Measurements from ENCODE around the gene MBD1.
"Not testable (repeated sequence)": the region's sequence is repeated elsewhere in the genome, so short reads cannot be mapped to it uniquely, and the experiment has no call there.

The MBD1 gene

GRCh38 chr18:50268022-50268747, 13.1 kb downstream of the MBD1 start:
- WGBS: 92% methylated on average over 56 of the region's 56 CpGs
- Histone ChIP-seq H3K27ac (ENCODE audit: low read depth, low read length) (no peak overlapping the region), H3K9ac (ENCODE audit: low read depth, low read length) (peak overlapping the region; percentile 57; the same call in 1 of the 2 replicates), H3K9me3 (ENCODE audit: insufficient read depth, low read depth, low read length) (no peaks in the 10 kb centered on the region), H3K36me3 (ENCODE audit: insufficient read depth, low read length) (peaks cover 45% of the 10 kb centered on the region), H3K27me3 (ENCODE audit: insufficient read depth, low read length) (peaks cover 10% of the 10 kb centered on the region), H3K4me3 (ENCODE audit: low read length) (peak overlapping the region; percentile 66), H3K4me1 (ENCODE audit: insufficient read depth, low read length) (0 out of 2 replicates have a peak, but pooled peaks cover 3% of the 10 kb centered on the region)

DNA sequence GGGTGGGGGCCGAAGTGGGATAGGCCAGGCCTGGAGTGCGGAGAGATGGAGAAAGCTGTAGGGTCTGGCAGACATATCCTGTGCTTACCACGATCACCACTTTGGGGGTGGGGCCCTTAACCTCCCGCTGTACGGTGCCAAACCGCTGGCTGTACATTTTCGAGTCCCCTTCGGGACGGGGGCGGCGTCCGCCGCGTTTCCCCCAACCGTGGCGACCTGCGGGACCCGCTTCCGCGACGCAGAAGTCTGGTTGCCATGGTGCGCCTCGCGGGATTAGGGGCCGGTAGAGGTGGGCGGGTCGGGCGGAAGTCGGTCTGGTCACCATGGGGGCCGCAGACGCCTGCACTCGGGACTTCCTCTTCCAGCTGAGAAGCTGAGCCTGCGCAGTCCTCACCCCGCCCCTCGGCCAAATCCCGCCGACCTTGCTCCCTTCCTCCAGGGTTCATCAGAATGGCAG, 15.0 kb downstream of the MBD1 start, which contains the start of gene CFAP53:
TSS of gene CFAP53 (minus strand) at position 248 of the 457 bp plus-strand sequence. CDS start at position 157, 91 bp downstream.
- Histone ChIP-seq H3K4me1 (ENCODE audit: insufficient read depth, low read length) (0 out of 2 replicates have a peak, but pooled peaks cover 3% of the 10 kb centered on the region), H3K27ac (ENCODE audit: low read depth, low read length) (no peak within 1 kb of the TSS), H3K9ac (ENCODE audit: low read depth, low read length) (peak within 1 kb of the TSS; percentile 43), H3K27me3 (ENCODE audit: insufficient read depth, low read length) (peaks cover 18% of the 10 kb centered on the region), H3K36me3 (ENCODE audit: insufficient read depth, low read length) (peaks cover 26% of the 10 kb centered on the region), H3K4me3 (ENCODE audit: low read length) (peak within 1 kb of the TSS; percentile 87), H3K9me3 (ENCODE audit: insufficient read depth, low read depth, low read length) (no peaks in the 10 kb centered on the region)
- 6% methylated on average over 37 of the region's 37 CpGs for WGBS

DNA sequence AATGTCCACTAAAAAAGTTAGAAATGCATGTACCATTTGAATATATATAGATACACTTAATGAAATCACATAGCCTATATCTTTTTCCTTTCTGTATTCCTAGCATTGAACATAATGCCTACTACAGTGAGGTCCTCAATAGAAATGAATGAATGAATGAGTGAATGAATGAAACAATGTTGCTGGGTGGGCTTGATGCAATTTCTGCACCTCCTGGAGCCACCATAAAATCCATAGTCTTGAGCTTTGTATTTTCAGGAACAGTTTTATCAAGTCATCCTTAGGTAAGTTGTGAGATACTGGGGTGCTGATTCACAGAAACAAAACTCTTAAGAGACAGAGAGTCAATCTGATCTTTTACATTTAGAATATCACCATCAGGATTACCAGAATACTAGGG, 18.3 kb downstream of the MBD1 start:
- Histone ChIP-seq H3K36me3 (ENCODE audit: insufficient read depth, low read length) (no peaks in the 10 kb centered on the region), H3K27me3 (ENCODE audit: insufficient read depth, low read length) (peaks cover 18% of the 10 kb centered on the region), H3K27ac (ENCODE audit: low read depth, low read length) (no peak overlapping the region), H3K4me1 (ENCODE audit: insufficient read depth, low read length) (0 out of 2 replicates have a peak, but pooled peaks cover 3% of the 10 kb centered on the region), H3K4me3 (ENCODE audit: low read length) (no peak overlapping the region), H3K9me3 (ENCODE audit: insufficient read depth, low read depth, low read length) (no peaks in the 10 kb centered on the region), H3K9ac (ENCODE audit: low read depth, low read length) (no peak overlapping the region)

- Histone ChIP-seq H3K4me3 (ENCODE audit: low read length) (no peak overlapping the region), H3K4me1 (ENCODE audit: insufficient read depth, low read length) (no peaks in the 10 kb centered on the region; the same call in none of the 2 replicates), H3K36me3 (ENCODE audit: insufficient read depth, low read length) (no peaks in the 10 kb centered on the region), H3K9ac (ENCODE audit: low read depth, low read length) (no peak overlapping the region), H3K27ac (ENCODE audit: low read depth, low read length) (no peak overlapping the region), H3K9me3 (ENCODE audit: insufficient read depth, low read depth, low read length) (no peaks in the 10 kb centered on the region), H3K27me3 (ENCODE audit: insufficient read depth, low read length) (no peaks in the 10 kb centered on the region)
- WGBS: 86% methylated on average over 2 of the region's 3 CpGs
These were observed 30.4 kb downstream of the MBD1 start for GRCh38 chr18:50250935-50251334.

DNA sequence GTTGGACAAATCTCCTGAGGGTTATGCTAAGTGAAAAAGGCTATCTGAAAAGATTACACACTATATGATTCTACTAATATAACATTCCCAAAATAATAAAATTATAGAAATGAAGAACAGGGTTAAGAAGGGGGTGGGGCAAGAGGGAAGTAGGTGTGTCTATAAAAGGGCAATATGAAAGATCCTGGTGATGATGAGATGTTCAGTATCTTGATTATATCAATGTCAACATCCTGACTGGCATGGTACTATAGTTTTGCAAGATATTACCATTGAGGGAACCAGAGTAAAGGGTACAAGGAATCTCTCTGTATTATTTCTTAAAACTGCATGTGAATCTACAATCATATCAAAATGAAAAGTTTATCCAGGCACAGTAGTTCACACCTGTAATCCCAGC, 31.7 kb downstream of the MBD1 start:
- Histone ChIP-seq H3K36me3 (ENCODE audit: insufficient read depth, low read length) (no peaks in the 10 kb centered on the region), H3K4me1 (ENCODE audit: insufficient read depth, low read length) (no peaks in the 10 kb centered on the region; the same call in none of the 2 replicates), H3K27ac (ENCODE audit: low read depth, low read length) (no peak overlapping the region), H3K27me3 (ENCODE audit: insufficient read depth, low read length) (no peaks in the 10 kb centered on the region), H3K9me3 (ENCODE audit: insufficient read depth, low read depth, low read length) (no peaks in the 10 kb centered on the region), H3K4me3 (ENCODE audit: low read length) (no peak overlapping the region), H3K9ac (ENCODE audit: low read depth, low read length) (no peak overlapping the region)

DNA sequence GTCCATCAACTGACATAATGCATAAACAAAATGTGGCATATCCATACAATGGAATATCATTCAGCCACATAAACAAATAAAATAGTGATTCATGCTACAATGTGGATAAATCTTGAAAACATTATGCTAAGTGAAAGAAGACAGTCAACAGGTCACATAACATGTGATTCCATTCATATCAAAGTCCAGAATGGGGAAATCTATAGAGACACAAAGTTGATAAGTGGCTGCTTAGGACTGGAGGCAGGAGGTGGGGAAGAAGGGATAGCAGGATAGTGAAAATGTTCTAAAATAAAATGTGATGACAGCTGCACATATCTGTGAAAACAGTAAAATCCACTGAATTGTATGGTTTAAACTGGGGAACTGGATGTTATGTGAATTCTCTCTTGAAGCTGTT, 33.8 kb downstream of the MBD1 start:
- Histone ChIP-seq H3K27me3 (ENCODE audit: insufficient read depth, low read length) (no peaks in the 10 kb centered on the region), H3K9me3 (ENCODE audit: insufficient read depth, low read depth, low read length) (peaks cover 8% of the 10 kb centered on the region; the same call in 1 of the 2 replicates), H3K9ac (ENCODE audit: low read depth, low read length) (no peak overlapping the region), H3K36me3 (ENCODE audit: insufficient read depth, low read length) (no peaks in the 10 kb centered on the region), H3K4me1 (ENCODE audit: insufficient read depth, low read length) (no peaks in the 10 kb centered on the region; the same call in none of the 2 replicates), H3K27ac (ENCODE audit: low read depth, low read length) (no peak overlapping the region), H3K4me3 (ENCODE audit: low read length) (no peak overlapping the region)

DNA sequence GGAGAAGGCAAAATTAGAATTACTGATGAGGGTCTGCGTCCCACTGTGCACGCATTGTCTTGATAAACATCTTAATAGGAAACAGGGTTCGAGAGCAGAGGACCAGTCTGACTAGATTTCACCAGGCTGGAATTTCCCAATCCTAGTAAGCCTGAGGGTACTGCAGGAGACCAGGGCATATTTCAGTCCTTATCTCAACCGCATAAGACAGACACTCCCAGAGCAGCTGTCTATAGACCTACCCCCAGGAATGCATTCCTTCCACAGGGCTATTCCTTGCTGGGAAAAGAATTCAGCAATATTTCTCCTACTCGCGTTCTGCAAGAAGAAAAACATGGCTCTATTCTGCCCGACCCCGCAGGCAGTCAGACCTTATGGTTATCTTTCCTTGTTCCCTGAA, 39.6 kb downstream of the MBD1 start:
- not testable (repeated sequence) for H3K27me3 ChIP-seq (ENCODE audit: insufficient read depth, low read length); H3K27ac ChIP-seq (ENCODE audit: low read depth, low read length); H3K4me1 ChIP-seq (ENCODE audit: insufficient read depth, low read length); H3K36me3 ChIP-seq (ENCODE audit: insufficient read depth, low read length); H3K9ac ChIP-seq (ENCODE audit: low read depth, low read length); H3K4me3 ChIP-seq (ENCODE audit: low read length)
- 97% methylated on average over 8 of the region's 8 CpGs for WGBS
- peaks cover 26% of the 10 kb centered on the region; the same call in 1 of the 2 replicates for H3K9me3 ChIP-seq (ENCODE audit: insufficient read depth, low read depth, low read length)

- H3K27me3 ChIP-seq (ENCODE audit: insufficient read depth, low read length): no peaks in the 10 kb centered on the region
- WGBS: 94% methylated on average over 3 of the region's 3 CpGs
- H3K36me3 ChIP-seq (ENCODE audit: insufficient read depth, low read length): no peaks in the 10 kb centered on the region
- no peak overlapping the region for H3K27ac ChIP-seq (ENCODE audit: low read depth, low read length)
- peaks cover 26% of the 10 kb centered on the region; the same call in 1 of the 2 replicates for H3K9me3 ChIP-seq (ENCODE audit: insufficient read depth, low read depth, low read length)
- no peaks in the 10 kb centered on the region for H3K4me1 ChIP-seq (ENCODE audit: insufficient read depth, low read length)
- no peak overlapping the region for H3K4me3 ChIP-seq (ENCODE audit: low read length)
- H3K9ac ChIP-seq (ENCODE audit: low read depth, low read length): no peak overlapping the region
These were observed 41.2 kb downstream of the MBD1 start for GRCh38 chr18:50240080-50240563.

DNA sequence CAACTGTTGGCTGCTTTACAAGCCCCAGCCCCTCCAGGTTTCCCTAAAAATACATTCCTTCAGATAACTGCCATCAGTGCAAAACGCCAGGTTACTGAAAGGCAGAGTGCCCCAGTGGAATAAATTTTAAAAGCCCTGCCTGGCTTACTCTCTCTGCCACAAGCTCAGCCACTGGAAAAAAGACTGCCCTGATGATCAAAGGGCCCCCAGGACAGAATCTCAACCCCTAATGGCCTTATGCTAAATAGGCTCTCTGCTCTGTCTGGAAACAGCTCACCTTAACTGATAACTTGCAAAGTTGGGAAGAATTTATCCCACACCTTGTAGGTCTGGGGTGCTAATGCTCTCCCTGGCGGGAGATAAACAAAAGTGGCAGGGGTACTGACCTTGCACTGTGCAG, 48.9 kb downstream of the MBD1 start:
- Histone ChIP-seq H3K4me1 (ENCODE audit: insufficient read depth, low read length) (peaks cover 10% of the 10 kb centered on the region; the same call in 1 of the 2 replicates), H3K9ac (ENCODE audit: low read depth, low read length) (no peak overlapping the region; the same call in 1 of the 2 replicates), H3K9me3 (ENCODE audit: insufficient read depth, low read depth, low read length) (no peaks in the 10 kb centered on the region), H3K36me3 (ENCODE audit: insufficient read depth, low read length) (no peaks in the 10 kb centered on the region), H3K27ac (ENCODE audit: low read depth, low read length) (no peak overlapping the region), H3K4me3 (ENCODE audit: low read length) (no peak overlapping the region), H3K27me3 (ENCODE audit: insufficient read depth, low read length) (no peaks in the 10 kb centered on the region)
- 43% methylated on average over 2 of the region's 2 CpGs for WGBS

DNA sequence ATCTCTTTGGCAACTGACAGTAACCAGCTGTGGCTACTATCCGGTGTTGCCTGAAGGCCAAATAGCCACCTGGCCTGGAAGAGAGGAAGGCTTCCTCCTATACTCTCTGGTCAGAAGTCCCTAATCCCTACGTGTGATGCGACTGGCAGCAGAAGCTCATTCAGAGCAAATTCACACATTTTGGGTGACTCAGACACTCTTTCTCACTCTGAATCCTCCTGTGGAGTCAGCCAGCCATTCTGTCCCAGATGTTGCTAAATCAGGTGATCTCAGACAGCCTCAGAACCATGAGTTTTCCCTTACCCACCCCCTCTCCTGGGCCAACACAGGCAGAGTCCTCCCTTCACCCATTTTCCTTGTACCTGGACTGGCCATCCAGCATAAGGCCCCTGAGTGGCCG, 49.7 kb downstream of the MBD1 start:
- no peak overlapping the region for H3K9ac ChIP-seq (ENCODE audit: low read depth, low read length)
- H3K27me3 ChIP-seq (ENCODE audit: insufficient read depth, low read length): no peaks in the 10 kb centered on the region
- peaks cover 10% of the 10 kb centered on the region; the same call in 1 of the 2 replicates for H3K4me1 ChIP-seq (ENCODE audit: insufficient read depth, low read length)
- H3K9me3 ChIP-seq (ENCODE audit: insufficient read depth, low read depth, low read length): no peaks in the 10 kb centered on the region
- H3K4me3 ChIP-seq (ENCODE audit: low read length): no peak overlapping the region
- 64% methylated on average over 4 of the region's 4 CpGs for WGBS
- H3K36me3 ChIP-seq (ENCODE audit: insufficient read depth, low read length): no peaks in the 10 kb centered on the region
- H3K27ac ChIP-seq (ENCODE audit: low read depth, low read length): no peak overlapping the region

- H3K9ac ChIP-seq (ENCODE audit: low read depth, low read length); H3K4me3 ChIP-seq (ENCODE audit: low read length); H3K36me3 ChIP-seq (ENCODE audit: insufficient read depth, low read length); H3K27me3 ChIP-seq (ENCODE audit: insufficient read depth, low read length); H3K4me1 ChIP-seq (ENCODE audit: insufficient read depth, low read length); H3K27ac ChIP-seq (ENCODE audit: low read depth, low read length); H3K9me3 ChIP-seq (ENCODE audit: insufficient read depth, low read depth, low read length): not testable (repeated sequence)
- WGBS: 90% methylated on average over 4 of the region's 4 CpGs
These were observed 61.1 kb downstream of the MBD1 start for GRCh38 chr18:50220249-50220648.
